Measurements from ENCODE around the gene ZNF23.

The ZNF23 gene

GRCh38 chr16:71429581-71429980 lies 32.5 kb downstream of the ZNF23 start:
- no peak for TF ChIP-seq CTCF (IDR thresholded peaks at IDR 0.05)
- H3K27ac ChIP-seq = no peak overlapping the region
- DNase-seq (ENCODE audit: low spot score) = no peak
- no peak overlapping the region for H3K4me3 ChIP-seq

- Histone ChIP-seq H3K4me3 (no peak overlapping the region), H3K27ac (no peak overlapping the region)
- DNase-seq (ENCODE audit: low spot score) = no peak
- TF ChIP-seq CTCF (IDR thresholded peaks at IDR 0.05) = no peak
Observed at GRCh38 chr16:71428883-71429282, 33.2 kb downstream of the ZNF23 start.

- H3K4me3 ChIP-seq = no peak overlapping the region
- no peak for DNase-seq (ENCODE audit: low spot score)
- no peak for TF ChIP-seq CTCF (IDR thresholded peaks at IDR 0.05)
- no peak overlapping the region for H3K27ac ChIP-seq
Observed at GRCh38 chr16:71428385-71428784, 33.7 kb downstream of the ZNF23 start.

GRCh38 chr16:71426880-71427615 lies 35.0 kb downstream of the ZNF23 start:
- H3K27ac ChIP-seq = no peak overlapping the region
- TF ChIP-seq CTCF (IDR thresholded peaks at IDR 0.05) = no peak
- no peak for DNase-seq (ENCODE audit: low spot score)
- H3K4me3 ChIP-seq = no peak overlapping the region

- Histone ChIP-seq H3K4me3 (no peak overlapping the region), H3K27ac (no peak overlapping the region)
- peak; percentile 65 for DNase-seq (ENCODE audit: low spot score)
- no peak for TF ChIP-seq CTCF (IDR thresholded peaks at IDR 0.05)
Observed at GRCh38 chr16:71426069-71426879, 35.8 kb downstream of the ZNF23 start.

GRCh38 chr16:71425746-71426068 lies 36.3 kb downstream of the ZNF23 start:
- H3K4me3 ChIP-seq = no peak overlapping the region
- no peak overlapping the region for H3K27ac ChIP-seq
- TF ChIP-seq CTCF (IDR thresholded peaks at IDR 0.05) = no peak
- no peak for DNase-seq (ENCODE audit: low spot score)

- H3K27ac ChIP-seq = no peak overlapping the region
- TF ChIP-seq CTCF (IDR thresholded peaks at IDR 0.05) = no peak
- no peak overlapping the region for H3K4me3 ChIP-seq
- DNase-seq (ENCODE audit: low spot score) = no peak
Observed at GRCh38 chr16:71424626-71425025, 37.4 kb downstream of the ZNF23 start.
